HCT116 (cell line): ENCODE results near the gene RSAD1. TPM values are rescaled to one million over a fixed set of nuclear protein-coding genes. Genes with fewer than 3 reads are reported as not detected.

ENCODE experiments used
- ATAC-seq: fragments of 200-7000 bp; cut with Tn5 transposase; 2 replicates; pipeline ENCODE4 v1.9.1; 2020; ENCODE audit warnings: mild to moderate bottlenecking, moderate library complexity
- BruUV-seq: library from RNA; stranded (reverse); fragments of 400-500 nt; replicated peaks from 2 replicates; lab custom pipeline; 2021; lab: Mats Ljungman, UMichigan
- CTCF ChIA-PET: fragments of 300-600 bp; sonication (Branson Sonifier 250); formaldehyde crosslinking; loops from one replicate; lab custom pipeline; 2021; ENCODE audit warnings: antibody characterized with exemption; lab: Charles Lee
- POLR2A ChIA-PET: fragments of 300-600, 350-600 bp; sonication (Branson Sonifier 250); formaldehyde crosslinking; loops from one replicate; lab custom pipeline; 2021; ENCODE audit warnings: antibody characterized with exemption; lab: Charles Lee
- RAD21 ChIA-PET, 2 experiments: fragments of 300-600 bp; sonication (Branson Sonifier 250); formaldehyde crosslinking; loops; one replicate each; lab custom pipeline; 2023; ENCODE audit warnings: low total read pairs in 2 of 2; ENCODE audit not compliant: uncharacterized antibody in 2 of 2, unreplicated experiment in 2 of 2, low non-redundant PET in 1 of 2; lab: Charles Lee
- DNase-seq: peaks from one replicate; pipeline ENCODE4 v3.0.0-alpha.2; 2010; ENCODE audit warnings: low read depth, low spot score
- H2AFZ ChIP-seq: fragments of 200-600 bp; shearing (Covaris generic), sonication (generic); 2 replicates; pipeline ENCODE4 v1.6.1; 2017; ENCODE audit warnings: low read depth, mixed run types, mixed read lengths, antibody characterized with exemption, low read length; ENCODE audit not compliant: poor library complexity, severe bottlenecking
- H3K27ac ChIP-seq: 2 replicates; pipeline ENCODE4 v1.5.1; 2012; ENCODE audit warnings: low read depth, low read length
- H3K27me3 ChIP-seq: fragments of 200-600 bp; sonication (generic); 2 replicates; pipeline ENCODE4 v1.6.1; 2016; ENCODE audit warnings: mixed run types, low read length, mixed read lengths; ENCODE audit not compliant: insufficient read depth
- H3K36me3 ChIP-seq, 2 experiments: fragments of 200-500 bp in 1 of 2; fragments of 200-600 bp in 1 of 2; sonication (Bioruptor generic) in 1 of 2; sonication (generic) in 1 of 2; 2 replicates each; pipeline versions ENCODE4 v1.5.1 to v1.6.1; 2014 to 2016; ENCODE audit warnings: low read length in 2 of 2, inconsistent platforms in 1 of 2, mixed read lengths in 1 of 2, mixed run types in 1 of 2; ENCODE audit not compliant: insufficient read depth in 2 of 2, control insufficient read depth in 1 of 2
- H3K4me1 ChIP-seq, 2 experiments: fragments of 200-600 bp in 1 of 2; sonication (generic) in 1 of 2; 2 replicates each; pipeline versions ENCODE4 v1.5.1 to v1.6.1; 2012 to 2017; ENCODE audit warnings: low read length in 2 of 2, inconsistent platforms in 1 of 2, mild to moderate bottlenecking in 1 of 2, mixed read lengths in 1 of 2, mixed run types in 1 of 2, moderate library complexity in 1 of 2; ENCODE audit not compliant: insufficient read depth in 2 of 2, control insufficient read depth in 1 of 2
- H3K4me2 ChIP-seq: fragments of 200-600 bp; sonication (generic); 2 replicates; pipeline ENCODE4 v1.6.1; 2017; ENCODE audit warnings: mixed run types, low read length, mixed read lengths
- H3K4me3 ChIP-seq, 2 experiments: fragments of 200-600 bp in 1 of 2; sonication (generic) in 1 of 2; replicated peaks in 1 of 2; 2 replicates each; pipeline ENCODE4 v1.5.1; 2011 to 2016; ENCODE audit warnings: low read length in 2 of 2, control low read depth in 1 of 2, low read depth in 1 of 2, mild to moderate bottlenecking in 1 of 2, mixed read lengths in 1 of 2, mixed run types in 1 of 2
- H3K79me2 ChIP-seq: fragments of 200-600 bp; sonication (generic); 2 replicates; pipeline ENCODE4 v1.6.1; 2017; ENCODE audit warnings: mild to moderate bottlenecking, mixed run types, low read length, moderate library complexity, mixed read lengths; ENCODE audit not compliant: insufficient read depth
- H3K9ac ChIP-seq: fragments of 200-600 bp; sonication (generic); 2 replicates; pipeline ENCODE4 v1.6.1; 2016; ENCODE audit warnings: low read length, mixed read lengths
- H3K9me2 ChIP-seq: fragments of 200-600 bp; sonication (generic), shearing (Covaris generic); 2 replicates; pipeline ENCODE4 v1.6.1; 2017; ENCODE audit warnings: mixed run types, mild to moderate bottlenecking, moderate library complexity; ENCODE audit not compliant: insufficient read depth
- H3K9me3 ChIP-seq, 2 experiments: fragments of 200-500 bp in 1 of 2; fragments of 200-600 bp in 1 of 2; sonication (Bioruptor generic) in 1 of 2; sonication (generic) in 1 of 2; 2 replicates each; pipeline ENCODE4 v1.6.1; 2014 to 2017; ENCODE audit warnings: low read length in 2 of 2, mixed read lengths in 2 of 2, inconsistent platforms in 1 of 2, low read depth in 1 of 2, mild to moderate bottlenecking in 1 of 2, mixed run types in 1 of 2, moderate library complexity in 1 of 2; ENCODE audit not compliant: control insufficient read depth in 1 of 2, insufficient read depth in 1 of 2
- H4K20me1 ChIP-seq: fragments of 200-600 bp; sonication (generic), shearing (Covaris generic); 2 replicates; pipeline ENCODE4 v1.6.1; 2017; ENCODE audit warnings: mixed run types, mild to moderate bottlenecking, moderate library complexity; ENCODE audit not compliant: insufficient read depth
- ATF3 ChIP-seq: IDR thresholded peaks from 2 replicates; pipeline ENCODE4 v1.6.1; 2012
- EGR1 ChIP-seq: IDR thresholded peaks from 2 replicates; pipeline ENCODE4 v1.6.1; 2012; ENCODE audit warnings: low read depth
- FOSL1 ChIP-seq: IDR thresholded peaks from 2 replicates; pipeline ENCODE4 v1.6.1; 2012; ENCODE audit warnings: low read depth
- JUND ChIP-seq: IDR thresholded peaks from 2 replicates; pipeline ENCODE4 v1.6.1; 2012
- POLR2AphosphoS5 ChIP-seq: IDR thresholded peaks from 2 replicates; pipeline ENCODE4 v1.6.1; 2011; ENCODE audit warnings: mild to moderate bottlenecking, low read depth, low read length, moderate library complexity
- RAD21 ChIP-seq: IDR thresholded peaks from 2 replicates; pipeline ENCODE4 v1.6.1; 2012; ENCODE audit warnings: low read depth, mild to moderate bottlenecking
- SIN3A ChIP-seq: IDR thresholded peaks from 2 replicates; pipeline ENCODE4 v1.6.1; 2012; ENCODE audit warnings: low read depth
- SP1 ChIP-seq: IDR thresholded peaks from 2 replicates; pipeline ENCODE4 v1.6.1; 2012; ENCODE audit warnings: low read depth
- SRF ChIP-seq: IDR thresholded peaks from 2 replicates; pipeline ENCODE4 v1.6.1; 2012; ENCODE audit warnings: low read depth
- TCF7L2 ChIP-seq: IDR thresholded peaks from 2 replicates; pipeline ENCODE4 v1.7.0; 2011; ENCODE audit warnings: borderline replicate concordance, inconsistent platforms; ENCODE audit not compliant: insufficient read depth, insufficient read length; ENCODE audit errors: extremely low read depth
- YY1 ChIP-seq: IDR thresholded peaks from 2 replicates; pipeline ENCODE4 v1.6.1; 2011; ENCODE audit warnings: low read length, low read depth, moderate library complexity, mild to moderate bottlenecking; ENCODE audit not compliant: insufficient replicate concordance; ENCODE audit errors: extremely low read depth
- ZFX ChIP-seq: fragments of 450-650 bp; IDR thresholded peaks from 2 replicates; pipeline ENCODE4 v1.6.1; 2017
- intact Hi-C: fragments of 100-400 bp; cut with micrococcal nuclease; formaldehyde crosslinking; loops from 2 replicates; pipeline ENCODE4 v1.10.0; 2022
- total RNA-seq: library from RNA; stranded (reverse); gene quantifications from one replicate; pipeline ENCODE4 v1.2.1, GENCODE V29; 2021; ENCODE audit not compliant: unreplicated experiment
- TF ChIP-seq, protein P1 (sequence below): IDR thresholded peaks from 2 replicates; pipeline ENCODE4 v1.6.1; 2012
- TF ChIP-seq, protein P2 (sequence below): IDR thresholded peaks from 2 replicates; pipeline ENCODE4 v1.6.1; 2011; ENCODE audit warnings: mild to moderate bottlenecking, low read length, moderate library complexity; ENCODE audit not compliant: insufficient replicate concordance; ENCODE audit errors: extremely low read depth

The RSAD1 gene
- total RNA-seq, 1 experiment from 2014 or later, result 82.7 TPM

DNA sequence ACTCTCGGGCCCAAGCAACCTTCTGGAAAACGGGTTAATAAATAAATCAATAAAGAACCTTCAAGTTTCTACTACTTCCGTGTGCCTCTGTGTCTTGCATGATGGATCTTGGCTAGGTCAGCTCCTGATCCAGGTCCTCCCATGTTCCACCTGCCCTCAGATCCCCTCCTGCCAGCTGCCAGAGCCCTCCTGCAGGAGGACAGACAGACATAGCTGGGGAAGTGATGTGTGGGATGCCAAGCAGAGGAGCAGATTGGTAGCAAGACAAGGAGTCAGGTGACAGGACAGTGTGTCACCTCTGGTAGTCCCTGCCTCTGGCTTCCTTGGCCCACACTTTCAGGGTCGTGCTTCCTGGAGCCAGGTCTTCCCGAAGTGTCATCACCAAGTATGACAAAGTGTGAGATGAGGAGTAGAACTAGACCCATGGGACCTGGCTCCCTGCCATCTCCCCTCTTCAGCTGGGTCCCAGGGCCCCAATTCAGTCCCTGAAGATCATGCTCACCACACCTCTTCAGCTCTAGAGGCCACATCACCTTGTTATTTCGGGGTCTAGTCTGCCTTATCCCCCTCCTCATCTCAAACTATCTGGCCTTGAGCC lies 52.9 kb downstream of the RSAD1 start (continued):
- TF ChIP-seq RAD21 (no peak), ATF3 (no peak), FOSL1 (no peak), SP1 (no peak), POLR2AphosphoS5 (no peak), JUND (no peak), ZFX (no peak), TCF7L2 (no peak), SIN3A (no peak)
- TF ChIP-seq, protein P1, sequence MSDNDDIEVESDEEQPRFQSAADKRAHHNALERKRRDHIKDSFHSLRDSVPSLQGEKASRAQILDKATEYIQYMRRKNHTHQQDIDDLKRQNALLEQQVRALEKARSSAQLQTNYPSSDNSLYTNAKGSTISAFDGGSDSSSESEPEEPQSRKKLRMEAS, result no peak

DNA sequence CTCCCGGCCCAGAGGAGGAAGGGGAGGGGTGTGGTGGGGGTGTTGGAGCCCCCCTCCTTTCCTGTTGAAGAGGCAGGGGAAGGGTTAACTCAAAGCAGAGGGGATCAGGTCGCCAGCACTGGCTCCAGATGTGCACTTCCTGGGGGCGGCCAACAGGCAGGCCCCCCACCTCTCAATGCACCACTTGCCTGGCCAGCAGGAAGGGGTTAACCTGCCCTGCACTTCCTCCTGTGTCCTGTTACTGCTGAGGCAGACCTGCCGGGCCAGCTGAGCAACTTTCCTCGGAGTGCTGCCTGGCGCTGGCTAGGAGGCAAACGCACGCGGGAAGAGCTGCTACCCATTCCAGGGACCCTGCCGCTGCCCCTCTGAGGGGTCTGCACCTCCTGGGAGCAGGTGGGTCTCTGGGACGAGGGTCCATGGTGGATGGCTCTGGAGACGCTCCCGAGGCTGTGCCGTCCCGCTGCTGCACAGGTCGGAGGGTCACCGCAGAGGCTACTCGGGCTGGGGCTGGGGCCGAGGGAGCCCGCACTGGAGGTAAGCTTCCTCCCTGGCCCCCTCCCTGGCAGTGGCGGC lies 53.9 kb downstream of the RSAD1 start, which contains the start of gene EPN3:
Gene EPN3, plus strand, starts transcription at position 284 of the 573 bp plus-strand sequence. CDS start 3,822 bp downstream, outside the sequence.
- no peaks in the 10 kb centered on the region for H3K27me3 ChIP-seq
- no peaks in the 10 kb centered on the region; a peak in 1 of 4 replicates for H3K36me3 ChIP-seq
- H3K9me2 ChIP-seq, result no peaks in the 10 kb centered on the region
- H3K9ac ChIP-seq, result peak within 1 kb of the TSS; percentile 78
- H4K20me1 ChIP-seq, result no peaks in the 10 kb centered on the region
- no peaks in the 10 kb centered on the region; the same call in 1 of the 2 replicates for H3K79me2 ChIP-seq
- peak; percentile 31 for DNase-seq
- peak; percentile 57 for ATAC-seq
- CTCF ChIA-PET, result interaction anchor here (1.2 to 2.3 kb wide), 4 partner anchors 10 to 170 kb away, joined by 3 to 9 read pairs (median 5); no protein-coding TSS in a partner anchor
- peak within 1 kb of the TSS; percentile 73 for H3K27ac ChIP-seq
- H3K4me3 ChIP-seq, result peak within 1 kb of the TSS; percentile 45 to 75
- intact Hi-C loops, result no loop called here
- H3K4me1 ChIP-seq, result peaks cover 39 to 48% of the 10 kb centered on the region in 2 experiments
- POLR2A ChIA-PET, result interaction anchor here (0.8 to 1.3 kb wide), 2 partner anchors 9 to 53 kb away, joined by 3 read pairs; no protein-coding TSS in a partner anchor
- RAD21 ChIA-PET, result interaction anchor here in 1 of 2 experiments (0.7 kb wide), 1 partner anchor 50 kb away, joined by 3 read pairs; no protein-coding TSS in a partner anchor
- no TSS peak for BruUV-seq
- peak within 1 kb of the TSS; percentile 99 for H3K4me2 ChIP-seq
- H2AFZ ChIP-seq, result peak within 1 kb of the TSS; percentile 24
- no peaks in the 10 kb centered on the region for H3K9me3 ChIP-seq
- TF ChIP-seq POLR2AphosphoS5, result peak; percentile 82
- no peak for TF ChIP-seq SRF
- no peak for TF ChIP-seq EGR1
- TF ChIP-seq, protein P2, sequence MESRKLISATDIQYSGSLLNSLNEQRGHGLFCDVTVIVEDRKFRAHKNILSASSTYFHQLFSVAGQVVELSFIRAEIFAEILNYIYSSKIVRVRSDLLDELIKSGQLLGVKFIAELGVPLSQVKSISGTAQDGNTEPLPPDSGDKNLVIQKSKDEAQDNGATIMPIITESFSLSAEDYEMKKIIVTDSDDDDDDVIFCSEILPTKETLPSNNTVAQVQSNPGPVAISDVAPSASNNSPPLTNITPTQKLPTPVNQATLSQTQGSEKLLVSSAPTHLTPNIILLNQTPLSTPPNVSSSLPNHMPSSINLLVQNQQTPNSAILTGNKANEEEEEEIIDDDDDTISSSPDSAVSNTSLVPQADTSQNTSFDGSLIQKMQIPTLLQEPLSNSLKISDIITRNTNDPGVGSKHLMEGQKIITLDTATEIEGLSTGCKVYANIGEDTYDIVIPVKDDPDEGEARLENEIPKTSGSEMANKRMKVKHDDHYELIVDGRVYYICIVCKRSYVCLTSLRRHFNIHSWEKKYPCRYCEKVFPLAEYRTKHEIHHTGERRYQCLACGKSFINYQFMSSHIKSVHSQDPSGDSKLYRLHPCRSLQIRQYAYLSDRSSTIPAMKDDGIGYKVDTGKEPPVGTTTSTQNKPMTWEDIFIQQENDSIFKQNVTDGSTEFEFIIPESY, result peak; percentile 79
- peak; percentile 58 for TF ChIP-seq YY1
